Natural killer cell treated with Interleukin-12 subunit alpha and Interleukin-12 subunit beta and Interleukin-15 and Interleukin-18, amount 100 ng/mL, for 72 hours (primary cell): ENCODE measurements around the gene HS6ST2. TPM values are rescaled to one million over a fixed set of nuclear protein-coding genes. Genes with fewer than 3 reads are reported as not detected.

Source experiments
- ATAC-seq, 2 donors: fragments of 150-1000 bp; cut with Tn5 transposase in 1 of 2; sonication (Bioruptor Pico), chemical (Tn5 transposase) in 1 of 2; 2 replicates each; pipeline ENCODE4 v1.10.0; 2021
- DNase-seq: peaks from one replicate; pipeline ENCODE4 v3.0.0; 2022; ENCODE audit warnings: low spot score
- H3K27ac Mint-ChIP-seq, 2 donors: 1 replicate in 1 of 2; 2 replicates in 1 of 2; pipeline ENCODE4 v1.8.0; 2022; ENCODE audit warnings: mixed read lengths in 2 of 2, mild to moderate bottlenecking in 1 of 2, moderate library complexity in 1 of 2
- H3K27me3 Mint-ChIP-seq, 2 donors: 1 replicate in 1 of 2; 2 replicates in 1 of 2; pipeline ENCODE4 v1.8.0; 2022; ENCODE audit warnings: mixed read lengths in 2 of 2
- H3K36me3 Mint-ChIP-seq: one replicate; pipeline ENCODE4 v1.8.0; 2022; ENCODE audit warnings: mixed read lengths
- H3K4me1 Mint-ChIP-seq, 2 donors: 1 replicate in 1 of 2; 2 replicates in 1 of 2; pipeline ENCODE4 v1.8.0; 2022; ENCODE audit warnings: low read depth in 2 of 2, mixed read lengths in 2 of 2, mild to moderate bottlenecking in 1 of 2
- H3K4me3 Mint-ChIP-seq: one replicate; pipeline ENCODE4 v1.8.0; 2022; ENCODE audit warnings: mixed read lengths
- H3K9me3 Mint-ChIP-seq: 2 replicates; pipeline ENCODE4 v1.8.0; 2022; ENCODE audit warnings: mixed read lengths
- total RNA-seq, 2 donors: library from RNA; stranded (reverse); gene quantifications; one replicate each; pipeline ENCODE4 v1.2.3, GENCODE V29; 2022

The HS6ST2 gene
- total RNA-seq, 2 donors from 2014 or later: 0.36 to 0.89 TPM

- H3K36me3 Mint-ChIP-seq: no peaks in the 10 kb centered on the region
- H3K27ac Mint-ChIP-seq: no peak overlapping the region
- H3K4me1 Mint-ChIP-seq: peaks cover 7 to 17% of the 10 kb centered on the region in 2 donors
- DNase-seq: no peak
- peaks cover 0 to 26% of the 10 kb centered on the region in 2 donors for H3K27me3 Mint-ChIP-seq
- H3K4me3 Mint-ChIP-seq: no peak overlapping the region
- H3K9me3 Mint-ChIP-seq: no peaks in the 10 kb centered on the region
- no peak for ATAC-seq
Observed at GRCh38 chrX:132853040-132853439, 105.4 kb downstream of the HS6ST2 start.

DNA sequence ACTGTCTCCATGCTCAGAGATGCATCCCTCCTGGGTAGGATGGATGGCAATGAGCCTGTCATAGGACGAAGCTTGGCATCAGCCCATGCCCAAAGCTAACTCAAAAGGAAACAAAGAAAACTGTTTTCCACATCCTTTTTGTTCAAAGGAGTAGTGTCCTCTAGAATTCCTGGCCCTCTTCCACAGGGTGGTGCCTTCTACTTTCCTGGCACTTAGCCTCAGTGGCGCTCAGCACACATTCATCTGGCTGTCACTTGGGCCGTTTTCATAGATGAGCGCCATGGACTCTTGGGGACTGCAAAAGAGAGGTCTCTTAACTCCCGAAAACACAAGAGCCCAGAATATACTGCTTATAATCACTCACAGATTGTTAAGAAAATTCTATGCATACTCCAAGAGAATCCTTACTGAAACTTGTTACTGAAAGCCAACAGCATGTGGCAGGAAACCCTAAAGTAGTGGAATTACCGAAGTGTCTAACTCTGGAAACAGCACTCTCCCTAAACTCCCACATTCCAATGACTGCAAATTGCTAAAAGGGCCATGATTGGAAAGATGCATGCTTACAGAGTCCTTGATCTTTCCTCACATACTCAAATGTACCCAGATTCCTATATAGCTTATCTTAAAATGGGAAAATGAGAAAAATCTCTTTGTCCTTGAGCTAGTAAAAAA lies 110.0 kb downstream of the HS6ST2 start:
- no peak for ATAC-seq
- no peaks in the 10 kb centered on the region for H3K9me3 Mint-ChIP-seq
- H3K27ac Mint-ChIP-seq: no peak overlapping the region
- no peak for DNase-seq
- no peaks in the 10 kb centered on the region for H3K4me1 Mint-ChIP-seq
- peaks cover 13 to 36% of the 10 kb centered on the region in 2 donors for H3K27me3 Mint-ChIP-seq
- no peak overlapping the region for H3K4me3 Mint-ChIP-seq
- no peaks in the 10 kb centered on the region for H3K36me3 Mint-ChIP-seq

GRCh38 chrX:132843363-132843762 lies 115.1 kb downstream of the HS6ST2 start:
- Mint-ChIP-seq H3K4me3 (no peak overlapping the region), H3K27me3 (peaks cover 16 to 18% of the 10 kb centered on the region in 2 donors), H3K27ac (no peak overlapping the region), H3K9me3 (no peaks in the 10 kb centered on the region), H3K36me3 (no peaks in the 10 kb centered on the region), H3K4me1 (no peaks in the 10 kb centered on the region)
- no peak for DNase-seq
- ATAC-seq: no peak

DNA sequence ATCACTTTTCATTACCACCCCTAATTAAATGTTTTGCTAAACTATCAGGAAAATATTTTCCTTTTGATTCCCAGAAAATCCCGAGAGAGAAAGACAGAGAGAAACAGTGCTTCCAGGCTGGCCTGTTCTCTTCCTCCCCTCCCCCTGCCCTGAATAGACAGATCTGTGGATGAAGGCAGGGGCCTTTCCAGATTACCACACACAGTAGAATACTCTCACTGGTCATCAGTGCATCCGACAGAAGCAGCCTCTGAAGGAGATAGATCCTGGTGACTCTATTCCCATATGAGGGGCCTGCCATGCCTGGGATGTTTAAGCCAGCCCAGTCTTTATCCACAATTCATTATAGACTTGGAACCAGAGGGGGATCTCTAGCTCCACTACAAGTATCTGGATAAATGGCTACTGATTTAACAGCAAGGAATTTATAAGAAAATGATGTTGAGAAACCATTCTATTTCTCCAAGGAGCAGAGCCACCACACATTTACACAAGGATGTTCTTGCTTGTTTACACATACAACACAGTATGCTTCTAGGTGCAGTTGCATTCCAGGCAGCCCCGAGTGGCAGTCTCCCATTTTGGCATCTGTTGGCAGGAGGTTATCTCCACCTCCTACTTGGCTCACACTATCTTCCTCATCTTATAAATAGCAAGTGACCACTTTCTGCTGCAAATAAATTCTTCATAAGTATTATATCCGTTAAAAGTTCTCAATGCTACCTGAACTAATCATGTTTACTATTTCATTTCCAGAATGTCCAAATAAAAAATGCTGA lies 115.8 kb downstream of the HS6ST2 start:
- Mint-ChIP-seq H3K4me3 (no peak overlapping the region), H3K4me1 (no peaks in the 10 kb centered on the region), H3K9me3 (no peaks in the 10 kb centered on the region), H3K27me3 (peaks cover 14 to 15% of the 10 kb centered on the region in 2 donors), H3K36me3 (no peaks in the 10 kb centered on the region), H3K27ac (no peak overlapping the region)
- ATAC-seq (no peak), DNase-seq (no peak)

- H3K4me1 Mint-ChIP-seq: no peaks in the 10 kb centered on the region
- no peak overlapping the region for H3K27ac Mint-ChIP-seq
- ATAC-seq (no peak), DNase-seq (no peak)
- H3K27me3 Mint-ChIP-seq: peaks cover 0 to 19% of the 10 kb centered on the region in 2 donors
- no peak overlapping the region for H3K4me3 Mint-ChIP-seq
- H3K9me3 Mint-ChIP-seq: no peaks in the 10 kb centered on the region
- no peaks in the 10 kb centered on the region for H3K36me3 Mint-ChIP-seq
Observed at GRCh38 chrX:132837967-132838366, 120.5 kb downstream of the HS6ST2 start.

DNA sequence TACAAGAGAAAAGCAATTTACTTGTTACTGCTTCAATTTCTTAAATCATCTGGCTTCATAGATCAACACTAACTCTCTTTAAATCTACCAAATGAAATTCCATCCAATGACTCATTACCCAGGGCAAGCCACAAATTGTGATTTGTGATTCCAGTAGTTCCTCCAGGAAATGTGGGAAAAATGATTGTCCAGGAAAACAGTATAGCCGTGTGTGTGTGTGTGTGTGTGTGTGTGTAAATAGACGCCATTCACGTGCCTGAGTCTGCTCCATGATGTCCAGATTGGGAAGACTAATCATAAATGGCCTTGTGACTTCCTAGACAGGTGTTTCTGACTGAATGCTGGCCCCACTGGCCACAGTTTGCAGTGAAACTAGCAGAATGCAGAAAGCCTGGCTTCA lies 121.3 kb downstream of the HS6ST2 start:
- no peaks in the 10 kb centered on the region for H3K4me1 Mint-ChIP-seq
- H3K36me3 Mint-ChIP-seq: no peaks in the 10 kb centered on the region
- peaks cover 0 to 19% of the 10 kb centered on the region in 2 donors for H3K27me3 Mint-ChIP-seq
- ATAC-seq (no peak), DNase-seq (no peak)
- no peaks in the 10 kb centered on the region for H3K9me3 Mint-ChIP-seq
- H3K4me3 Mint-ChIP-seq: no peak overlapping the region
- H3K27ac Mint-ChIP-seq: no peak overlapping the region

GRCh38 chrX:132836471-132836870 lies 122.0 kb downstream of the HS6ST2 start:
- Mint-ChIP-seq H3K36me3 (no peaks in the 10 kb centered on the region), H3K4me1 (no peaks in the 10 kb centered on the region), H3K4me3 (no peak overlapping the region), H3K9me3 (no peaks in the 10 kb centered on the region), H3K27ac (no peak overlapping the region), H3K27me3 (peaks cover 0 to 19% of the 10 kb centered on the region in 2 donors)
- DNase-seq (no peak), ATAC-seq (no peak)

- no peaks in the 10 kb centered on the region for H3K4me1 Mint-ChIP-seq
- no peak for ATAC-seq
Observed at GRCh38 chrX:132834741-132835140, 123.7 kb downstream of the HS6ST2 start.

DNA sequence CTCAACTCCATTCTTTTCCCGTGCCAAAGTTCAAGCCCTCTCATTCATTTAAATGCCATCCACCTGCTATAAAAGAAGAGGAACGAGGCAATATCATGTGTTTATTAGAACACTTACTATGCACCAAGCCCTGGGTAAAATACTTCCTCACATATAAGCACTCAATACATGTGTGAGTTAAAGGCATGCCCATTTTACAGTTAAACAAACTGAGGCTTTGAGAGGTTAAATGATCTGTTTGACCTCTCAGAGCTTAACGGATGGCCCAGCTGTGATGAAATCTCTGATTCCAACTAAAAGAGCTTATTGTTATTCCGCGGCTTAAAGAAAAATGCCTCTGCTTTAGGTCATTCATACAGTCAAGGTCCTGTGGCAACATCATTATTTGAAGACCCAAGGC lies 124.3 kb downstream of the HS6ST2 start:
- ATAC-seq: no peak
- no peak overlapping the region for H3K27ac Mint-ChIP-seq
- H3K9me3 Mint-ChIP-seq: no peaks in the 10 kb centered on the region
- DNase-seq: no peak
- no peaks in the 10 kb centered on the region for H3K4me1 Mint-ChIP-seq
- H3K4me3 Mint-ChIP-seq: no peak overlapping the region
- H3K36me3 Mint-ChIP-seq: no peaks in the 10 kb centered on the region
- H3K27me3 Mint-ChIP-seq: peaks cover 0 to 16% of the 10 kb centered on the region in 2 donors

More at GRCh38 chrX:132834741-132835140, 123.7 kb downstream of the HS6ST2 start:
- no peak for DNase-seq
- Mint-ChIP-seq H3K27me3 (peaks cover 0 to 16% of the 10 kb centered on the region in 2 donors), H3K36me3 (no peaks in the 10 kb centered on the region), H3K4me3 (no peak overlapping the region), H3K9me3 (no peaks in the 10 kb centered on the region), H3K27ac (no peak overlapping the region)

GRCh38 chrX:132833373-132833772 lies 125.1 kb downstream of the HS6ST2 start:
- Mint-ChIP-seq H3K4me3 (no peak overlapping the region), H3K36me3 (no peaks in the 10 kb centered on the region), H3K9me3 (no peaks in the 10 kb centered on the region), H3K27me3 (peaks cover 0 to 16% of the 10 kb centered on the region in 2 donors), H3K4me1 (no peaks in the 10 kb centered on the region), H3K27ac (no peak overlapping the region)
- ATAC-seq (no peak), DNase-seq (no peak)

DNA sequence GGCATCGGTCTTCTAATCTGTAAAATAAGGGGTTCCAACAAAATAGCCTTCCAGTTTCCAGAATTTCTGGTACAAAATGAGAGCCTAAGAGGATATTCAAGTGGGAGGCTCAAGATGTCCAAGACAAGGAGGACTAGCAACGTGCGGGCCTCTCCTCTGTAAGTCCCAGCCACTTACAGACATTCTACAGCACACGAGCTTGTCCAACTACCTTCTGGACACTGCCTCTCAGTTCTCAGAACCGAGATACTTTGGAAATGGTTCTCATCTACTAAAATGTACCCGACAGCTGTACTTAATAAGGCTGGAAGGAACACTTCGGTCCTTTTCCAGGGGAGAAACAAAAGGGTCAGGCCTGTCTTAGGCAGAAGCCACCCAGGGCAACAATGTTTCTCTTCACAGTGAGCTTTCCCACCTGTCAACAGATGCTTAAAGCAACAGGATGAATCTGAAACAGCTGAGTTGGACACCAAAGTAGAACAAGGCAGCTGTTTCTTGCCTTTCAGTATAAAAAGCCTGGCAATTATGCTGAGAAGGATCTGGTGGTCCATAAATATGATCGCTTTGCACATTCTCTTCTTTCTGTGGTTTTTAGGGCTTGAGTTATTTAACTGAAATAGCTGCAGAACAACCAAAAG lies 127.0 kb downstream of the HS6ST2 start:
- Mint-ChIP-seq H3K36me3 (no peaks in the 10 kb centered on the region), H3K9me3 (no peaks in the 10 kb centered on the region), H3K27me3 (peaks cover 0 to 17% of the 10 kb centered on the region in 2 donors), H3K27ac (no peak overlapping the region), H3K4me1 (no peaks in the 10 kb centered on the region), H3K4me3 (no peak overlapping the region)
- ATAC-seq: no peak
- DNase-seq: no peak

DNA sequence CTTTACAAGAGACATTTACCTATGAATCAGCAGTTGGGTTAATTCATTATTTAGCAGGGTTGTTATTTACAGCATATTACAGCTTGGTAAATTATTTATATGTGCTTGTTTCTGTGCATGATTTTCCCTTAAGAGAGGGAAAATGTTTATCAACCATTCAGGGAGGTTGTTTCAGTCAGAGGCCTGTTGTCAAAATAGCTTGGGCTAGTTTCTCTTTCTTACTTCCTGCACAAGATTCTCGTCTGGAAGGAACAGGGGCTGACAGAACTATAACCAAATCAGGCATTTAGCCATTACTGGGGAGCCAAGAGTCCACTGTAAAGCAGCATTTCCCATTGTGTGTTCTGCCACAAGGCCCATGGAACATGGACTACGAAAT lies 135.8 kb downstream of the HS6ST2 start:
- Mint-ChIP-seq H3K4me1 (no peaks in the 10 kb centered on the region), H3K36me3 (no peaks in the 10 kb centered on the region), H3K27me3 (peaks cover 0 to 10% of the 10 kb centered on the region in 2 donors), H3K9me3 (no peaks in the 10 kb centered on the region), H3K27ac (no peak overlapping the region), H3K4me3 (no peak overlapping the region)
- no peak for ATAC-seq
- DNase-seq: no peak

GRCh38 chrX:132821974-132822633 lies 136.3 kb downstream of the HS6ST2 start:
- peaks cover 0 to 7% of the 10 kb centered on the region in 2 donors for H3K27me3 Mint-ChIP-seq
- ATAC-seq (no peak), DNase-seq (no peak)
- no peaks in the 10 kb centered on the region for H3K9me3 Mint-ChIP-seq
- H3K36me3 Mint-ChIP-seq: no peaks in the 10 kb centered on the region
- H3K4me3 Mint-ChIP-seq: no peak overlapping the region
- no peaks in the 10 kb centered on the region for H3K4me1 Mint-ChIP-seq
- H3K27ac Mint-ChIP-seq: no peak overlapping the region

- peaks cover 0 to 7% of the 10 kb centered on the region in 2 donors for H3K27me3 Mint-ChIP-seq
- no peak for ATAC-seq
Observed at GRCh38 chrX:132820675-132821074, 137.8 kb downstream of the HS6ST2 start.

More at GRCh38 chrX:132820675-132821074, 137.8 kb downstream of the HS6ST2 start:
- Mint-ChIP-seq H3K36me3 (no peaks in the 10 kb centered on the region), H3K4me3 (no peak overlapping the region), H3K27ac (no peak overlapping the region), H3K4me1 (no peaks in the 10 kb centered on the region), H3K9me3 (no peaks in the 10 kb centered on the region)
- no peak for DNase-seq
